WTC11 (cell line): Measurements from ENCODE around the gene COL4A2. TPM values are rescaled to one million over a fixed set of nuclear protein-coding genes. Genes with fewer than 3 reads are reported as not detected.

Experiments
- ATAC-seq: fragments of 200-7000 bp; cut with Tn5 transposase; 2 replicates; pipeline ENCODE4 v1.10.0; 2021; ENCODE audit warnings: mild to moderate bottlenecking, moderate library complexity
- CTCF ChIA-PET: fragments of 300-600 bp; sonication (Branson Sonifier 250); formaldehyde crosslinking; loops from one replicate; lab custom pipeline; 2021; ENCODE audit warnings: antibody characterized with exemption; lab: Charles Lee
- POLR2A ChIA-PET: fragments of 350-600 bp; sonication (Branson Sonifier 250); formaldehyde crosslinking; loops from one replicate; lab custom pipeline; 2021; ENCODE audit warnings: antibody characterized with exemption; lab: Charles Lee
- DNase-seq: peaks from one replicate; pipeline ENCODE4 v3.0.0; 2021; ENCODE audit warnings: low spot score
- H3K27ac Mint-ChIP-seq: 2 replicates; pipeline ENCODE4 v1.8.0; 2021; ENCODE audit warnings: mixed read lengths
- H3K27me3 Mint-ChIP-seq: 2 replicates; pipeline ENCODE4 v1.8.0; 2021; ENCODE audit warnings: low read depth, mild to moderate bottlenecking, moderate library complexity, mixed read lengths
- H3K36me3 Mint-ChIP-seq: 2 replicates; pipeline ENCODE4 v1.8.0; 2021; ENCODE audit warnings: mixed read lengths
- H3K4me1 Mint-ChIP-seq: 2 replicates; pipeline ENCODE4 v1.8.0; 2022; ENCODE audit warnings: mixed read lengths
- H3K4me3 Mint-ChIP-seq: 2 replicates; pipeline ENCODE4 v1.8.0; 2021; ENCODE audit warnings: mild to moderate bottlenecking, moderate library complexity, mixed read lengths
- H3K9me3 Mint-ChIP-seq: 2 replicates; pipeline ENCODE4 v1.8.0; 2021; ENCODE audit warnings: mixed read lengths
- CREB1 ChIP-seq: sonication (generic); formaldehyde crosslinking; IDR thresholded peaks from 2 replicates; pipeline ENCODE4 v1.8.0; 2023; ENCODE audit warnings: mild to moderate bottlenecking, missing genetic modification reagents
- ETV6 ChIP-seq: sonication (generic); formaldehyde crosslinking; IDR thresholded peaks from 2 replicates; pipeline ENCODE4 v1.8.1; 2022; ENCODE audit warnings: mild to moderate bottlenecking, missing genetic modification reagents
- FOXP1 ChIP-seq: sonication (generic); formaldehyde crosslinking; IDR thresholded peaks from 2 replicates; pipeline ENCODE4 v1.8.0; 2022; ENCODE audit warnings: missing genetic modification reagents, mild to moderate bottlenecking, moderate library complexity, borderline replicate concordance
- GTF2I ChIP-seq: fragments of 250-450 bp; sonication (Bioruptor Pico); conservative IDR thresholded peaks from 2 replicates; pipeline ENCODE4 v1.4.0; 2021; ENCODE audit warnings: mild to moderate bottlenecking
- NFE2L1 ChIP-seq: sonication (generic); formaldehyde crosslinking; IDR thresholded peaks from 2 replicates; pipeline ENCODE4 v1.8.1; 2023; ENCODE audit warnings: missing genetic modification reagents
- NR1H2 ChIP-seq: sonication (generic); formaldehyde crosslinking; IDR thresholded peaks from 2 replicates; pipeline ENCODE4 v1.9.0; 2021; ENCODE audit warnings: mild to moderate bottlenecking, moderate library complexity, missing genetic modification reagents
- NR2C2 ChIP-seq: sonication (generic); formaldehyde crosslinking; IDR thresholded peaks from 2 replicates; pipeline ENCODE4 v1.8.0; 2022; ENCODE audit warnings: mild to moderate bottlenecking, missing genetic modification reagents
- SMAD3 ChIP-seq: sonication (generic); formaldehyde crosslinking; IDR thresholded peaks from 2 replicates; pipeline ENCODE4 v1.8.0; 2022; ENCODE audit warnings: missing genetic modification reagents, mild to moderate bottlenecking, borderline replicate concordance
- SOX15 ChIP-seq: fragments of 250-450 bp; sonication (Bioruptor Pico); IDR thresholded peaks from 2 replicates; pipeline ENCODE4 v1.9.0; 2021; ENCODE audit warnings: mild to moderate bottlenecking
- SP1 ChIP-seq: sonication (generic); formaldehyde crosslinking; conservative IDR thresholded peaks from 2 replicates; pipeline ENCODE4 v1.8.1; 2022; ENCODE audit warnings: missing genetic modification reagents
- ZNF121 ChIP-seq: sonication (generic); formaldehyde crosslinking; IDR thresholded peaks from 2 replicates; pipeline ENCODE4 v1.8.0; 2023; ENCODE audit warnings: missing genetic modification reagents
- ZNF138 ChIP-seq: sonication (generic); formaldehyde crosslinking; conservative IDR thresholded peaks from 2 replicates; pipeline ENCODE4 v1.8.1; 2022; ENCODE audit warnings: mild to moderate bottlenecking, moderate library complexity, missing genetic modification reagents
- ZNF416 ChIP-seq: fragments of 250-450 bp; sonication (Bioruptor Pico); IDR thresholded peaks from 2 replicates; pipeline ENCODE4 v1.9.0; 2021; ENCODE audit warnings: mild to moderate bottlenecking, inconsistent platforms
- total RNA-seq: library from RNA; stranded (reverse); gene quantifications from 3 replicates; pipeline ENCODE4 v1.2.3, GENCODE V29; 2021
- TF ChIP-seq, protein P1 (sequence below): sonication (generic); formaldehyde crosslinking; IDR thresholded peaks from 2 replicates; pipeline ENCODE4 v1.8.1; 2023; ENCODE audit warnings: mild to moderate bottlenecking, missing genetic modification reagents
- TF ChIP-seq, protein P2 (sequence below): fragments of 250-450 bp; sonication (Bioruptor Pico); IDR thresholded peaks from 2 replicates; pipeline ENCODE4 v1.9.0; 2021; ENCODE audit warnings: moderate library complexity, mild to moderate bottlenecking, inconsistent platforms, borderline replicate concordance
- TF ChIP-seq, protein P3 (sequence below): sonication (generic); formaldehyde crosslinking; IDR thresholded peaks from 2 replicates; pipeline ENCODE4 v1.8.1; 2022; ENCODE audit warnings: low read depth, missing genetic modification reagents, borderline replicate concordance
- TF ChIP-seq, protein P4 (sequence below): sonication (generic); formaldehyde crosslinking; IDR thresholded peaks from 2 replicates; pipeline ENCODE4 v1.8.1; 2022; ENCODE audit warnings: mild to moderate bottlenecking, moderate library complexity, missing genetic modification reagents
- TF ChIP-seq, protein P5 (sequence below): sonication (generic); formaldehyde crosslinking; conservative IDR thresholded peaks from 2 replicates; pipeline ENCODE4 v1.8.1; 2023; ENCODE audit warnings: mild to moderate bottlenecking, low read depth, missing genetic modification reagents, moderate library complexity

COL4A2 gene
- total RNA-seq, 1 experiment from 2014 or later: 109 TPM

DNA sequence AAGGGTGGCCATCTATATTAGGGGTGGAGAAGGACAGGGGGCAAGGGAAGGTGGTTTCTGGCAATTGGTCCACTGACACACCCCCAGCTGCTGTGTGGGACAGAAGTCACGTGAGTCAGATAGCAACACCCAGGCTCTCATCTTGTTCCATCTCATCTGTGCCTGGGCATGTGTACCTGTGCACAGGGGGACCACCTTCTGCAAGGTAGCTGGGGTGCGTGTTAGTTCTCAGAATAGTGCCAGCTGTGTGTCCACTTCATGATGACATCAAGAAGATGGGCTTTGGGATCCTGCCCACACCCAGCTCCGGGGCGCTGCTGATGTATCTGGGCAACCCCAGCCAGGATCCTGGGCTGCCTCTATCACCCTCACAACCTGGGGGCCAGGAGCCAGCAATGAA is 38.6 kb downstream of the COL4A2 start:
- TF ChIP-seq, protein P1, sequence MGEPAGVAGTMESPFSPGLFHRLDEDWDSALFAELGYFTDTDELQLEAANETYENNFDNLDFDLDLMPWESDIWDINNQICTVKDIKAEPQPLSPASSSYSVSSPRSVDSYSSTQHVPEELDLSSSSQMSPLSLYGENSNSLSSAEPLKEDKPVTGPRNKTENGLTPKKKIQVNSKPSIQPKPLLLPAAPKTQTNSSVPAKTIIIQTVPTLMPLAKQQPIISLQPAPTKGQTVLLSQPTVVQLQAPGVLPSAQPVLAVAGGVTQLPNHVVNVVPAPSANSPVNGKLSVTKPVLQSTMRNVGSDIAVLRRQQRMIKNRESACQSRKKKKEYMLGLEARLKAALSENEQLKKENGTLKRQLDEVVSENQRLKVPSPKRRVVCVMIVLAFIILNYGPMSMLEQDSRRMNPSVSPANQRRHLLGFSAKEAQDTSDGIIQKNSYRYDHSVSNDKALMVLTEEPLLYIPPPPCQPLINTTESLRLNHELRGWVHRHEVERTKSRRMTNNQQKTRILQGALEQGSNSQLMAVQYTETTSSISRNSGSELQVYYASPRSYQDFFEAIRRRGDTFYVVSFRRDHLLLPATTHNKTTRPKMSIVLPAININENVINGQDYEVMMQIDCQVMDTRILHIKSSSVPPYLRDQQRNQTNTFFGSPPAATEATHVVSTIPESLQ (CRISPR knock-in tag): no peak
- TF ChIP-seq FOXP1 (CRISPR knock-in tag): no peak
- no peak for TF ChIP-seq ZNF138
- TF ChIP-seq, protein P2, sequence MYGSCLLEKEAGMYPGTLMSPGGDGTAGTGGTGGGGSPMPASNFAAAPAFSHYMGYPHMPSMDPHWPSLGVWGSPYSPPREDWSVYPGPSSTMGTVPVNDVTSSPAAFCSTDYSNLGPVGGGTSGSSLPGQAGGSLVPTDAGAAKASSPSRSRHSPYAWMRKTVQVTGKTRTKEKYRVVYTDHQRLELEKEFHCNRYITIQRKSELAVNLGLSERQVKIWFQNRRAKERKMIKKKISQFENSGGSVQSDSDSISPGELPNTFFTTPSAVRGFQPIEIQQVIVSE (CRISPR knock-in tag): no peak
- TF ChIP-seq SOX15 (CRISPR knock-in tag): no peak
- no peak for TF ChIP-seq SMAD3 (CRISPR knock-in tag)
- TF ChIP-seq ZNF416 (CRISPR knock-in tag): no peak
- TF ChIP-seq, protein P3, sequence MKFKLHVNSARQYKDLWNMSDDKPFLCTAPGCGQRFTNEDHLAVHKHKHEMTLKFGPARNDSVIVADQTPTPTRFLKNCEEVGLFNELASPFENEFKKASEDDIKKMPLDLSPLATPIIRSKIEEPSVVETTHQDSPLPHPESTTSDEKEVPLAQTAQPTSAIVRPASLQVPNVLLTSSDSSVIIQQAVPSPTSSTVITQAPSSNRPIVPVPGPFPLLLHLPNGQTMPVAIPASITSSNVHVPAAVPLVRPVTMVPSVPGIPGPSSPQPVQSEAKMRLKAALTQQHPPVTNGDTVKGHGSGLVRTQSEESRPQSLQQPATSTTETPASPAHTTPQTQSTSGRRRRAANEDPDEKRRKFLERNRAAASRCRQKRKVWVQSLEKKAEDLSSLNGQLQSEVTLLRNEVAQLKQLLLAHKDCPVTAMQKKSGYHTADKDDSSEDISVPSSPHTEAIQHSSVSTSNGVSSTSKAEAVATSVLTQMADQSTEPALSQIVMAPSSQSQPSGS (CRISPR knock-in tag): no peak
- no peak overlapping the region for H3K4me3 Mint-ChIP-seq
- H3K4me1 Mint-ChIP-seq: peaks cover 20% of the 10 kb centered on the region
- H3K27me3 Mint-ChIP-seq: no peaks in the 10 kb centered on the region
- no peak for ATAC-seq
- POLR2A ChIA-PET: no interaction called here
- CTCF ChIA-PET: no interaction called here
- peaks cover 4% of the 10 kb centered on the region for H3K9me3 Mint-ChIP-seq
- no peaks in the 10 kb centered on the region for H3K36me3 Mint-ChIP-seq
- no peak for DNase-seq
- H3K27ac Mint-ChIP-seq: no peak overlapping the region

DNA sequence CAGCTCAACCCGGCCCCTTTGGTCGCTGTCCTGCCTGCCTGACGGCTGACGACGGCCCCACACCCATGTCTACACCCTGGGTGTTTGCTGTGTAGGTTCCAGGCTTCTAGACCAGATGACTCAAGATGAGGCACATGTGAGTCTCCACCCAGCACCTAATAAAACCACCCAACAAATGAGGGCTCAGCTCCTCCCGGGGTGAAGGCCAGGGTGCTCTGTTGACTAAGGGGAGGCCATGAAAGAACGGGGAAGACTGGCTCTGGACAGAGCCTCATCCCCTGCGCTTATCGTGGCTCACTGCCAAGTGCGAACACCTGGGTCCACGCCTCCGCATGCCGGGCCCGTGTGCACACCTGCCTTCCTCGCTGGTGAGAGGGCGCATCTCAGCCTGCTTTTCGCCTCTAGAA is 39.6 kb downstream of the COL4A2 start:
- Mint-ChIP-seq H3K4me1 (peaks cover 10% of the 10 kb centered on the region), H3K4me3 (no peak overlapping the region), H3K27ac (no peak overlapping the region), H3K36me3 (no peaks in the 10 kb centered on the region), H3K9me3 (peaks cover 4% of the 10 kb centered on the region), H3K27me3 (no peaks in the 10 kb centered on the region)
- no peak for DNase-seq
- CTCF ChIA-PET: interaction anchor here (1.0 kb wide), 1 partner anchor 8 kb away, joined by 3 read pairs; no protein-coding TSS in a partner anchor
- ATAC-seq: no peak
- POLR2A ChIA-PET: no interaction called here
- TF ChIP-seq NR2C2 (CRISPR knock-in tag): no peak
- TF ChIP-seq, protein P4, sequence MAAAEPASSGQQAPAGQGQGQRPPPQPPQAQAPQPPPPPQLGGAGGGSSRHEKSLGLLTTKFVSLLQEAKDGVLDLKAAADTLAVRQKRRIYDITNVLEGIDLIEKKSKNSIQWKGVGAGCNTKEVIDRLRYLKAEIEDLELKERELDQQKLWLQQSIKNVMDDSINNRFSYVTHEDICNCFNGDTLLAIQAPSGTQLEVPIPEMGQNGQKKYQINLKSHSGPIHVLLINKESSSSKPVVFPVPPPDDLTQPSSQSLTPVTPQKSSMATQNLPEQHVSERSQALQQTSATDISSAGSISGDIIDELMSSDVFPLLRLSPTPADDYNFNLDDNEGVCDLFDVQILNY (CRISPR knock-in tag): no peak
- TF ChIP-seq ETV6 (CRISPR knock-in tag): no peak
- TF ChIP-seq GTF2I (CRISPR knock-in tag): no peak
- TF ChIP-seq CREB1: no peak
- TF ChIP-seq SP1 (CRISPR knock-in tag): no peak
- TF ChIP-seq, protein P5, sequence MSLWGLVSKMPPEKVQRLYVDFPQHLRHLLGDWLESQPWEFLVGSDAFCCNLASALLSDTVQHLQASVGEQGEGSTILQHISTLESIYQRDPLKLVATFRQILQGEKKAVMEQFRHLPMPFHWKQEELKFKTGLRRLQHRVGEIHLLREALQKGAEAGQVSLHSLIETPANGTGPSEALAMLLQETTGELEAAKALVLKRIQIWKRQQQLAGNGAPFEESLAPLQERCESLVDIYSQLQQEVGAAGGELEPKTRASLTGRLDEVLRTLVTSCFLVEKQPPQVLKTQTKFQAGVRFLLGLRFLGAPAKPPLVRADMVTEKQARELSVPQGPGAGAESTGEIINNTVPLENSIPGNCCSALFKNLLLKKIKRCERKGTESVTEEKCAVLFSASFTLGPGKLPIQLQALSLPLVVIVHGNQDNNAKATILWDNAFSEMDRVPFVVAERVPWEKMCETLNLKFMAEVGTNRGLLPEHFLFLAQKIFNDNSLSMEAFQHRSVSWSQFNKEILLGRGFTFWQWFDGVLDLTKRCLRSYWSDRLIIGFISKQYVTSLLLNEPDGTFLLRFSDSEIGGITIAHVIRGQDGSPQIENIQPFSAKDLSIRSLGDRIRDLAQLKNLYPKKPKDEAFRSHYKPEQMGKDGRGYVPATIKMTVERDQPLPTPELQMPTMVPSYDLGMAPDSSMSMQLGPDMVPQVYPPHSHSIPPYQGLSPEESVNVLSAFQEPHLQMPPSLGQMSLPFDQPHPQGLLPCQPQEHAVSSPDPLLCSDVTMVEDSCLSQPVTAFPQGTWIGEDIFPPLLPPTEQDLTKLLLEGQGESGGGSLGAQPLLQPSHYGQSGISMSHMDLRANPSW (CRISPR knock-in tag): no peak
- no peak for TF ChIP-seq ZNF121 (CRISPR knock-in tag)
- TF ChIP-seq NFE2L1 (CRISPR knock-in tag): no peak
- no peak for TF ChIP-seq NR1H2
- TF ChIP-seq, all 79 proteins: peak for 0
